HAP-1 (cell line): Measurements from ENCODE around the gene TTC7B.

Experiments
- DNase-seq, 2 experiments: peaks; one replicate each; pipeline ENCODE4 v3.0.0-alpha.2; 2016 to 2020; ENCODE audit warnings: low spot score in 2 of 2
- H3K27me3 ChIP-seq: fragments of 250-450 bp; sonication (Bioruptor Pico); 2 replicates; pipeline ENCODE4 v1.5.1; 2020; ENCODE audit warnings: low read depth, mild to moderate bottlenecking, moderate library complexity
- H3K36me3 ChIP-seq: fragments of 250-450 bp; sonication (Bioruptor Pico); replicated peaks from 2 replicates; pipeline ENCODE4 v1.5.1; 2020; ENCODE audit warnings: mild to moderate bottlenecking
- H3K4me1 ChIP-seq: fragments of 250-450 bp; sonication (Bioruptor Pico); 2 replicates; pipeline ENCODE4 v1.5.1; 2020; ENCODE audit warnings: mild to moderate bottlenecking
- H3K4me3 ChIP-seq: fragments of 250-450 bp; sonication (Bioruptor Pico); 2 replicates; pipeline ENCODE4 v1.5.1; 2020; ENCODE audit warnings: mild to moderate bottlenecking, moderate library complexity
- H3K9me3 ChIP-seq: fragments of 250-450 bp; sonication (Bioruptor Pico); 2 replicates; pipeline ENCODE4 v1.5.1; 2020; ENCODE audit warnings: mild to moderate bottlenecking, moderate library complexity
- in situ Hi-C: fragments of 300-500 bp; cut with MboI; formaldehyde crosslinking; loops from 3 replicates; pipeline ENCODE4 v1.14.3; 2020; ENCODE audit warnings: low sequenced_read_pairs, inconsistent platforms, mixed read lengths

TTC7B gene

DNA sequence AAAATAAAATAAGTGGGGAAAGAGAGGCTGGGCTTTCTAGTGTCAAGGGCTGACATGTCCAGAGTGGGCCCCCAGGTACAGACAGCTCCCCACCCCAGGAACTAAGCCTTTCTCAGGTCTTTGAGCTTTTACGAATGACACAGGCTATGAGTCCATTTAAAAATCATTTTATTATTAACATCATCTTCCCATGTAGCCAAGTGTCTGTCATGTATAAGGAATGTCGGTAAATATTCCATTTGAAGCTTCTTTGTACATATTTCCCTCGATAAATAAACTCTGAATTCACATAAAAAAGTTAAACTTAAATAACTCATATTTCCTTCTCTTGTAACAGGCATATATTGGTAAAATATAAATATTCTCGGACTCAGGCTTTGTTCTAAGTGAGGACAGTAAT is 275.8 kb downstream of the TTC7B start:
- in situ Hi-C loops = no loop called here
- no peaks in the 10 kb centered on the region for H3K4me1 ChIP-seq
- H3K27me3 ChIP-seq = no peaks in the 10 kb centered on the region

DNA sequence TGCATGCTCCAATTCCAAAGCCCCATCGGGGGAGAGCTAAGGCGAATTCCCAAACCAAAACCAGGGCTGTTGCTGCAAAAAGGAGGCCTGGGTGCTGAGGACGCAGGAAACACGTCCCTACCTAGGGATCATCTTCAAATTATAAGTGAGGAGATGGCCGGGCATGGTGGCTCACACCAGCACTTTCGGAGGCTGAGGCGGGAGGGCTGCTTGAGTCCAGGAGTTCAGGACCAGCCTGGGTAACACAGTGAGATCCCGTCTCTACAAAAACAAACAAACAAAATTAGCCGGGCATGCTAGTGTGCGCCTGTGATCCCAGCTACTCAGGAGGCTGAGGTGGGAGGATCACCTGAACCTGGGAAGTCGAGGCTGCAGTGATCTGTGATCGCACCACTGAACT is 276.2 kb downstream of the TTC7B start:
- no peak overlapping the region for H3K4me3 ChIP-seq
- DNase-seq = no peak
- H3K4me1 ChIP-seq = no peaks in the 10 kb centered on the region
- H3K27me3 ChIP-seq = no peaks in the 10 kb centered on the region
- in situ Hi-C loops = no loop called here
- no peaks in the 10 kb centered on the region for H3K36me3 ChIP-seq
- H3K9me3 ChIP-seq = no peaks in the 10 kb centered on the region

More for the DNA sequence above, 275.8 kb downstream of the TTC7B start:
- no peak overlapping the region for H3K4me3 ChIP-seq
- H3K36me3 ChIP-seq = no peaks in the 10 kb centered on the region
- H3K9me3 ChIP-seq = no peaks in the 10 kb centered on the region
- no peak for DNase-seq

DNA sequence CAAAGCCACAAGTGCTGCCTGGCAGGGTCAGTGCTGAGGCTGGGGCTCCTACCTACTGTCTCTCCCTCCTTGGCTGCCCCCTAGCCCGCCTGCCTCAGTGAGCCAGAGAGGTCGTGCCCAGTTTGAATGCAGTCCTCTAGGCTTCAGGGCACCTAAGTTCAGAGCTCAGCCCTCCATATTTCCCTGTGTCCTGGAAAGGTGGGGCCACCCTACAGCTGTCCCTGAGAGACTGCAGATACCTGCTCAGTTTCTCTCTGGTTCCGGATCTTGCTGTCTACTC is 276.8 kb downstream of the TTC7B start:
- H3K36me3 ChIP-seq = no peaks in the 10 kb centered on the region

DNA sequence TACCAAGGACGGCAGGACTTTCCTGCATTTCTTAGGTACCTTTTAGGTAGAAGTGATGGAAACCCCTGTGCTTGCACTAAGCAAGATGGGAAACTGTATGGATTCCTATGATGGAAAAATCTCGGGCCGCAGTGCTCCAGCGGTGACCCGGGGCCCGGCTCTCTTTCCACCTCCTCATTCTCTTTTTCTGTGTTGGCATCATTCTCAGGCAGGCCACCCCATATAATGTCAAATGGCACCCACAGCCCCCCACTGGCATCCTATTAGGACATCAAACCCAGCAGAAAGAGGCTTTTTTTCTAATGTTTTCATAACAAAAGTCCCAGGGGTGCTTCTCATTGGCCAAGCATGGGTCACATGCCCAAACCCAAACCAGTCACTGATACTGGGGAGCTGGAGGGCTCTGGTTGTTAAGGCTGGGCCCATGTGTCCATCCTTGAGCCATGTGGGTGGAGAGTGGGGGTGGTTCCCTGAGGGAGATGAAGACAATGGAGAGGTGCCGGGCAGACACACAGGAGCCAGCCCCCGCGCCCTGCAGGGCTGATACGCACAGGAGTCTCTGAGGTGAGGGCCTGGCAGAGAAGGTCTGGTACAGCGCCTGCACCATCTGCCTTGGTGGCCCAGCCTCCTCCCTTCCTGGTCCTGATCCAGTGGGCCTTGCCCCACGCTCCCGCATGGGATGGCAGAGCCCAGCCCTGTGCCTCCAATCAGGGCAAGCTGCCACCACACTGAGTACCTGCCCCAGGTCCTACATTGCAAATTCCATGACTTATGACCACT is 277.3 kb downstream of the TTC7B start:
- in situ Hi-C loops = no loop called here
- Histone ChIP-seq H3K36me3 (no peaks in the 10 kb centered on the region), H3K4me1 (no peaks in the 10 kb centered on the region), H3K4me3 (no peak overlapping the region), H3K27me3 (no peaks in the 10 kb centered on the region), H3K9me3 (no peaks in the 10 kb centered on the region)
- DNase-seq = no peak

More for the DNA sequence above, 276.8 kb downstream of the TTC7B start:
- Histone ChIP-seq H3K4me1 (no peaks in the 10 kb centered on the region), H3K4me3 (no peak overlapping the region), H3K9me3 (no peaks in the 10 kb centered on the region), H3K27me3 (no peaks in the 10 kb centered on the region)
- in situ Hi-C loops = no loop called here
- DNase-seq = no peak

DNA sequence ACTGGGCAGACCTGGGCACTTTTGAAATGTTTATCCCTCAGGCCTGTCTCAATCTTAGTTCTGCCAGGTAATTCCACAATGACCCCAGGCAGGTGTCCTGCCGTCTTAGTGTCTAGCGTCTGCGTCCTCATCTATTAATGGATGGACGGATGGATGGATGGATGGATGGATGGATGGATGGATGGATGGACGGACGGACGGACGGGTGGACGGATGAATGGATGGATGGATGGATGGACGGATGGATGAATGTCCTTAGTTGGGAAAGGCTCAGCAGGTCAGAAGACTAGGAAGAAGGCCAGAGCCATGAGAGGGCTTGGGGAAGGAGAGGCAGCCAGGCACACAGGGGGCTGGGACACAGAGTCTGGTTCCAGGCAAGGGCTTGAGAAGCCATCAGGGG is 278.1 kb downstream of the TTC7B start:
- H3K4me3 ChIP-seq = no peak overlapping the region
- in situ Hi-C loops = no loop called here
- H3K4me1 ChIP-seq = no peaks in the 10 kb centered on the region

DNA sequence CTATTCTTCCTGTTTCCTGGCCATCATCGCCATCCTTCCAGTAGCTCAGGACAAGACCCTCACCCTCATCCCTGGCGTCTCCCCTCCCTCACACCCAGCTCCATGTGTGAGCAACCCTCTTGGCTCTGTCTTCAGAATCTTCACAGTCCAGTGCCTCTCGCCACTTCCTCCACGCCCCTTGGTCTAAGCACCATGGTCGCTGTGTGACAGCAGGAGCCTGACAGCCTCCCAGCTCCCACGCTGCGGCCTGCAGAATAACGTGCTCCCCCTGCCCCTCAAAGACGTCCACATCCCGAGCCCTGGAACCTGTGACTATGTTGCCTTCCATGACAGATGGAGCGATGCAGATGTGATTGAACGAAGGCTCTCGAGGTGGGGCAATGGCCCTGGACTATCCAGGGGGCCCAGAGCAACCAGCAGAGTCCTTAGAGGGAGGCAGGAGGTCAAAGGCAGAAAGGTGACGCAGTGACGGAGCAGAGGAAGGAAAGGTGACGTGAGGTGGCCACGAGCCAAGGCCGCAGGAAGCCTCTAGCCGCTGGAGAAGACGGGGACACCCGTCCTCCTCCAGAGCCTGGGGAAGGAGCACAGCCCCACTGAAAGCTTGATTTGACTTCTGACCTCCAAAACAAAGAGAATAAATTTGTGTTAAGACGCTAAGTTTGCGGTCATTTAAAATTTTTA is 279.6 kb downstream of the TTC7B start:
- no peak for DNase-seq
- Histone ChIP-seq H3K4me1 (no peaks in the 10 kb centered on the region), H3K9me3 (no peaks in the 10 kb centered on the region), H3K4me3 (no peak overlapping the region), H3K36me3 (no peaks in the 10 kb centered on the region), H3K27me3 (no peaks in the 10 kb centered on the region)
- in situ Hi-C loops = no loop called here

More for the DNA sequence above, 278.1 kb downstream of the TTC7B start:
- no peaks in the 10 kb centered on the region for H3K9me3 ChIP-seq
- no peaks in the 10 kb centered on the region for H3K36me3 ChIP-seq
- no peaks in the 10 kb centered on the region for H3K27me3 ChIP-seq
- DNase-seq = no peak

DNA sequence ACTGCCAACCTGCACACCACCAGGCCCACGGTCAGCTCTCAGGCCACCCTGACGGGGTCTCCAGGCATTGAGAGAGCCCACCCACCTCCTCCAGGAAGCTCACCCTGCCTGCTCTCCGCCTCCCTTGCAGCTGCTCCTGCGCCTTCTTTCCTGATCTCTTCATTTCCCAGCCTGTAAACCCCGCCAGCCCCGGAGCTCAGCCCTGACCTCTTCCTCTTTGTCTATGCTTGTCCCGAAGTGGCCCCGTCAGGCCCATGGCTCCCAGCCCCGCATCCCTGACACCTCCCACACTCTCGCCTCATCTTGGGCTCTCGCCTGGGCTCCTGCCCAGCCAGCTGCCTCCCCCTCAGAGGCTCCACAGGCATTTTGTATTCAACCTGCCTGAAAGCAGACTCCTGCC is 280.1 kb downstream of the TTC7B start:
- Histone ChIP-seq H3K4me1 (no peaks in the 10 kb centered on the region), H3K36me3 (no peaks in the 10 kb centered on the region), H3K9me3 (no peaks in the 10 kb centered on the region), H3K27me3 (no peaks in the 10 kb centered on the region), H3K4me3 (no peak overlapping the region)
- in situ Hi-C loops = no loop called here
- no peak for DNase-seq

DNA sequence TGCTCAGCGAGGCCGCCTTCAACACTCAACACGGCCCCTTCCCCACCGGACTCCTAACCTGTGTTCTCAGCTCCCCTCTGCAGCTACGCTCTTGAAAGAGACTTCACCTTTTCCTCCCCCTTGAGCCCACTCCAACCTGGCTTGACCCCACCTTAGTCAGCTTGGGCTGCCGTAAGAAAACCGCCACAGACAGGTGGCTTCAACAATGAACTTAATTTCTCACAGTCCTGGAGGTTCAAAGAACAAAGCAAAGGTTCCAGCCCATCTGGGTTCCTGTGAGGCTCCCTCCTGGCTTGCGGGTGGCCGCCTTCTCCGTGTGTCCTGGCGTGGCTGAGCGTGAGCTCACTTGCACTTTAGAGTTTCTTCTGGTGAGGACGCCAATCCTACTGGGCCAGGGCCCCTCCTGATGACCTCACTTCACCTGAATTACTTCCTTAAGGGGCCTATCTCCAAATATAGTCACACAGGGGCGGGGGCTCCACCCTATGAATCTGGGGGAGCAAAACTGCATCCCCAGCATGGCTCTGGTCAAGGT is 280.6 kb downstream of the TTC7B start:
- no peaks in the 10 kb centered on the region for H3K9me3 ChIP-seq
- H3K4me1 ChIP-seq = no peaks in the 10 kb centered on the region
- in situ Hi-C loops = no loop called here
- H3K27me3 ChIP-seq = no peaks in the 10 kb centered on the region
- no peaks in the 10 kb centered on the region for H3K36me3 ChIP-seq
- H3K4me3 ChIP-seq = no peak overlapping the region
- DNase-seq = no peak

DNA sequence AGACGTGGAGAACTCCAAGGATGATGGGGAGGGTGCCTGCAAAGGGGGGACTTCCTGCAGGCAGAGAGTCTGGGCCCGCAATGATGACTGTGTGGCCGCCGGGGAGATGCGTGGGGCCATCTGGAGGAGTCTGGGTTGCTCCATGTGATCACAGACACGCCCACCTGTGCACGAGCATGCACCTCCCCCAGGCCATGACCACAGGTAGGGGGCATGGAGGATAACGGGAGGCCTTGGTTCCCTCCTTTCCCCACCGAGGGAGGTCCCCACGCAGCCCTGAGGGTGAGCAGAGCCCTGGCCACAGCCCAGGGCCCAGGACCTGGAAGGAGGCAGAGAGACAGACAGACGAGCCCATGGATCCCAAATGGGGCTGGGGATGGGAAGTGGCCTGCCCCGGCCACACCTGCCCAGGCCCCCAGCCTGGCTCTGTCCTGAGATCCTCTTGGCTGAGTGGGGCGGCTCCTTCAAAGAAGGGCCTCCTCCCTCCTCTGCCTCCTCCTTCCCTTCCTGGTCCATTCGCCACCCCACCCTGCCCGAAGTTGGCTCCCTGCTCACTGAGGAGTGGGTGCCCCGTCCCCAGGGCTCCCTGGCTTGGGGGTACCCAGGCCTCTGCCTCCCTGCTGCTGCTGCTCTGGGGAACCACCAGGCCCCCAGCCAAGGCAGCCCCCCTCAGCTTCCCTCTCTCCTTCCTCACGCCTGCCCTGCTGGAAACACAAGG is 281.2 kb downstream of the TTC7B start:
- H3K9me3 ChIP-seq = no peaks in the 10 kb centered on the region

DNA sequence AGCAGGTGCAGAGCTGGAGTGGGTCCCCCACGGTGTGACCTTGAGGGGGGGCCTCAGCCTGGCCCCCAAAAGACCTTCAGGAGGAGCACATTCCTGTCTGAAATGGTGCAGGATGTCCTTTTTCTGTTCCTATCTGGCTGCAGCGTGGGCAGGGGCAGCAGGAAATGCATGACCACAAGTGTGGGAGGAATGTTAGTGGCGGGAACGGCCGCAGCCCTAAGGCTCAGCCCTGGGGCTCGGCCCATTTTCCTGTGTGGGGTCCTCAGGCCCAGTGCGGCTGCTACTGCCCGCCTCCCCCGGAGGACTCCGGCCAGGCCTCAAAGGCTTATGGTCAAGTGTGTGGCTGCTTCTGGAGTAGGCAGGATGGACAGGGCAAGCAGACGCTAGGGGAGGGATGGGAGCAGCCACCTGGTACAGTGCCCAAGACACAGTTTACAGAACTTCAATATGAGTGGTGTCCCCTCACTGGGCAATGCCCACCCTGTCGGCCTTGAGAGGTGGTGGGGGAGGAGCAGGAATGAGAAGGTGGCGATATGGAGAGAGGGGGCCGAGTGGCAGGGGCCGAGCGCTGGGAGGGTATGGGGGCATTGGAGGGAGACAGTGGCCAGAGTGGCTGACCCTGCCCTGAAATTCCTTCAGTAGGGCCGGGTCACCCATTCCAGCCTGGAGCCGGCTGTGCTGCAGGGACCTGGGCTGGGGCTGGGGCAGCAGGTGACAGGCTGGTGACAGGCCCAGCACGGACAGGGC is 282.0 kb downstream of the TTC7B start:
- Histone ChIP-seq H3K4me3 (no peak overlapping the region), H3K4me1 (no peaks in the 10 kb centered on the region), H3K27me3 (no peaks in the 10 kb centered on the region), H3K36me3 (no peaks in the 10 kb centered on the region), H3K9me3 (no peaks in the 10 kb centered on the region)
- no peak for DNase-seq
- in situ Hi-C loops = no loop called here

More for the DNA sequence above, 281.2 kb downstream of the TTC7B start:
- H3K4me1 ChIP-seq = no peaks in the 10 kb centered on the region
- in situ Hi-C loops = no loop called here
- H3K27me3 ChIP-seq = no peaks in the 10 kb centered on the region
- no peaks in the 10 kb centered on the region for H3K36me3 ChIP-seq
- no peak overlapping the region for H3K4me3 ChIP-seq
- no peak for DNase-seq

DNA sequence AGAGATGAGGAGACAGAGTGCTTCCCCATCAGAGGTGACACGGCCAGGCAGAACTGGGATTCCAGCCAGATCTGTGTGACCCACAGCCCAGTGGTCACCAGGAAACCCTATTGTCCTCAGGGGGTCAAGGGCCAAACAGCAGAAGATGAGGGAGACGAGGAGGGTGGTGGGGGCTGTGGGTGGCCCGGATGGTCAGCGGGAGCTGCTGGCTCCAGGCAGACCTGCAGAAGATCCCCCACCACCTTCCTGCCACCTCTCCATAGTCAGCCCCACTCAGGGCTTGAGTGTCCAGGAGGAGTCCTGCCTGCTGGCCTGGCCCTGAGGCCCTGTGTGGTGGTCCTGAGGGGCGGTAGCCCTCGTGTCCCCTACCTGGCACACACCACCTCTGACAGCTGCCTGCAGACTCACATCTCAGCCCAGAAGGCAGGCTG is 282.6 kb downstream of the TTC7B start:
- no peak for DNase-seq
- H3K4me1 ChIP-seq = no peaks in the 10 kb centered on the region
- in situ Hi-C loops = no loop called here
- H3K9me3 ChIP-seq = no peaks in the 10 kb centered on the region
- H3K36me3 ChIP-seq = no peaks in the 10 kb centered on the region
- H3K4me3 ChIP-seq = no peak overlapping the region
- no peaks in the 10 kb centered on the region for H3K27me3 ChIP-seq

DNA sequence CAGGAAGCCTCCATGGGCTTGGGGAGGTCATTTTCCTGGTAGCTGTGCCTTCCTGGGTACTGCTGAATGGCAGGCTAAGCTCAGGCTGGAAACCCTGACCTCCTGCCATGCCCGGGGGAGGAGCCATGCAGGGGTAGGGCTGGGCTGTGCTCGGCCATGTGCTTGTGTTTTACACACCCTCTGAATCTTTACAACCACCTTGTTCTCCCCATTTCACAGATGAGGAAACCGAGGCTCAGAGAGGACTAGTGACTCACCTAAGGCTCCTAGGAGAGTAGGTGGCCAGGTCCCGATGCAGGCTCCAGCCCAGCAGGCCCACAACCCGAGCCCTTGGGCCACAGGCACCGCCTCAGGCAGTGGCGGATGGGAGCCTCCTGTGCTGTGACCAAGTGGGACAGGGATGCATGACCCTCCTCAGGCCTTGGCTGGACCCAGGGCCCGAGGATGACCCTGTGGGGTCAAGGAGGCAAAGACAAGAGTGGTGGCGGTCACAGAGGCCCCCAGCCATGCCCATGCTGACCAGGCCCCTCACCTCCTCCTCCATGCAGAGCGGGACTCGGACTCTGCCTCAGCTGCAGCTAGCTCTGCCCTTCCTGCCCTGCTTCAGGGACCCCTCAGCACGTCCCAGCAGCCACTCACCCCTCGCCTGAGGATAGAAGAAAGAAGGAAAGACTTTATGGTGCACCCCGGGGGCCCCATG is 283.3 kb downstream of the TTC7B start:
- in situ Hi-C loops = no loop called here
- no peaks in the 10 kb centered on the region for H3K27me3 ChIP-seq
- H3K4me3 ChIP-seq = no peak overlapping the region
- no peak for DNase-seq
- H3K4me1 ChIP-seq = no peaks in the 10 kb centered on the region
- no peaks in the 10 kb centered on the region for H3K9me3 ChIP-seq
- H3K36me3 ChIP-seq = no peaks in the 10 kb centered on the region

DNA sequence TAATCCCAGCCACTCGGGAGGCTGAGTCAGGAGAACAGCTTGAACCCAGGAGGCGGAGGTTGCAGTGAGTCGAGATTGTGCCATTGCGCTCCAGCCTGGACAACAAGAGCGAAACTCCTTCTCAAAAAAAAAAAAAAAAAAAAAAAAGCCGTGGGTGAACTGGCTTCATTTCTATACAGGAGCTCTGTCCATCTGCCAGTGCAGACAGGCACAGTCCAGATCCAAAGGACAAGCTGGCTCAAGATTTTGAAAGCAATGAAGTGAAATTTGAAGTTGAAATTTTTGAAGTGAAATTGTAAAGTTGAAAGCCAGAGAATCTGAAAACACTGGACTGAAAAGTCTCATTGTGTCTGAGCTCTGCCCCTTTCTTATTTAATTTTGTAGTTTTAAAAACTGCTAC is 284.7 kb downstream of the TTC7B start:
- no peak for DNase-seq
- in situ Hi-C loops = no loop called here
- Histone ChIP-seq H3K36me3 (no peaks in the 10 kb centered on the region), H3K9me3 (peaks cover 3% of the 10 kb centered on the region; the same call in 1 of the 2 replicates), H3K4me1 (no peaks in the 10 kb centered on the region), H3K4me3 (no peak overlapping the region), H3K27me3 (no peaks in the 10 kb centered on the region)
